Ishikawa (cell line): ENCODE measurements around the gene MAGI2.

ENCODE experiments used
- CEBPB ChIP-seq: IDR thresholded peaks from 2 replicates; pipeline ENCODE4 v1.6.1; 2012
- CREB1 ChIP-seq: IDR thresholded peaks from 2 replicates; pipeline ENCODE4 v1.6.1; 2012; ENCODE audit warnings: low read depth
- EGR1 ChIP-seq: IDR thresholded peaks from 2 replicates; pipeline ENCODE4 v1.6.1; 2012
- EP300 ChIP-seq: IDR thresholded peaks from 2 replicates; pipeline ENCODE4 v1.6.1; 2012; ENCODE audit warnings: borderline replicate concordance
- FOXM1 ChIP-seq: IDR thresholded peaks from 2 replicates; pipeline ENCODE4 v1.6.1; 2012; ENCODE audit warnings: low read depth, borderline replicate concordance
- NFIC ChIP-seq: IDR thresholded peaks from 2 replicates; pipeline ENCODE4 v1.6.1; 2012
- RAD21 ChIP-seq: IDR thresholded peaks from 2 replicates; pipeline ENCODE4 v1.6.1; 2012; ENCODE audit warnings: low read depth
- TAF1 ChIP-seq: IDR thresholded peaks from 2 replicates; pipeline ENCODE4 v1.6.1; 2012; ENCODE audit warnings: low read depth, mild to moderate bottlenecking
- TCF12 ChIP-seq: IDR thresholded peaks from 2 replicates; pipeline ENCODE4 v1.6.1; 2012; ENCODE audit warnings: low read depth
- TEAD4 ChIP-seq: IDR thresholded peaks from 2 replicates; pipeline ENCODE4 v1.6.1; 2012
- USF1 ChIP-seq: IDR thresholded peaks from 2 replicates; pipeline ENCODE4 v1.6.1; 2012
- YY1 ChIP-seq: IDR thresholded peaks from 2 replicates; pipeline ENCODE4 v1.6.1; 2012; ENCODE audit warnings: low read depth
- ZBTB7A ChIP-seq: IDR thresholded peaks from 2 replicates; pipeline ENCODE4 v1.6.1; 2012; ENCODE audit warnings: low read depth
- TF ChIP-seq, protein P1 (sequence below): IDR thresholded peaks from 2 replicates; pipeline ENCODE4 v1.6.1; 2012
- TF ChIP-seq, protein P2 (sequence below): IDR thresholded peaks from 2 replicates; pipeline ENCODE4 v1.6.1; 2012; ENCODE audit warnings: low read depth, mild to moderate bottlenecking

The MAGI2 gene

DNA sequence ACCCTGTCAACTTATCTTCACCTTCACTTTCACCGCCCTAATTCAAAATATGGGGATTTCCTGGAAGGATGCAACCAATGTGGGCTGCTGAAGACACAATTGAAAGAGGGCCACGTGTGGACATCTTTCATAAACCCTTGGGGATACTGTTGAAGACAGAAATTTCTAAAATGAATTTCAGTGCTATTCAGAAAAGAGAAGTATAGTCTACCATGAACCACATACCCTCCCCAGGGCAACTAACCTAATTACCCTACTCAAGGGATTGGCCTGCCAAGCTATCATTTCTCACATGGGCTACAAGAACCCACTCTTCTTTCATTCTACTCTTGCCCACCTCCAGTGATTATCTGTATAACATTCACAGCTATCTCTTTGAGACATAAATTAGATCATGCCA lies 1428.9 kb downstream of the MAGI2 start:
- TF ChIP-seq CEBPB (no peak), EGR1 (no peak), NFIC (no peak), EP300 (no peak), TEAD4 (no peak)
- TF ChIP-seq, protein P1, sequence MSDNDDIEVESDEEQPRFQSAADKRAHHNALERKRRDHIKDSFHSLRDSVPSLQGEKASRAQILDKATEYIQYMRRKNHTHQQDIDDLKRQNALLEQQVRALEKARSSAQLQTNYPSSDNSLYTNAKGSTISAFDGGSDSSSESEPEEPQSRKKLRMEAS: no peak

GRCh38 chr7:78023191-78023590 lies 1430.3 kb downstream of the MAGI2 start:
- no peak for TF ChIP-seq TCF12
- no peak for TF ChIP-seq YY1
- no peak for TF ChIP-seq ZBTB7A
- TF ChIP-seq, protein P2, sequence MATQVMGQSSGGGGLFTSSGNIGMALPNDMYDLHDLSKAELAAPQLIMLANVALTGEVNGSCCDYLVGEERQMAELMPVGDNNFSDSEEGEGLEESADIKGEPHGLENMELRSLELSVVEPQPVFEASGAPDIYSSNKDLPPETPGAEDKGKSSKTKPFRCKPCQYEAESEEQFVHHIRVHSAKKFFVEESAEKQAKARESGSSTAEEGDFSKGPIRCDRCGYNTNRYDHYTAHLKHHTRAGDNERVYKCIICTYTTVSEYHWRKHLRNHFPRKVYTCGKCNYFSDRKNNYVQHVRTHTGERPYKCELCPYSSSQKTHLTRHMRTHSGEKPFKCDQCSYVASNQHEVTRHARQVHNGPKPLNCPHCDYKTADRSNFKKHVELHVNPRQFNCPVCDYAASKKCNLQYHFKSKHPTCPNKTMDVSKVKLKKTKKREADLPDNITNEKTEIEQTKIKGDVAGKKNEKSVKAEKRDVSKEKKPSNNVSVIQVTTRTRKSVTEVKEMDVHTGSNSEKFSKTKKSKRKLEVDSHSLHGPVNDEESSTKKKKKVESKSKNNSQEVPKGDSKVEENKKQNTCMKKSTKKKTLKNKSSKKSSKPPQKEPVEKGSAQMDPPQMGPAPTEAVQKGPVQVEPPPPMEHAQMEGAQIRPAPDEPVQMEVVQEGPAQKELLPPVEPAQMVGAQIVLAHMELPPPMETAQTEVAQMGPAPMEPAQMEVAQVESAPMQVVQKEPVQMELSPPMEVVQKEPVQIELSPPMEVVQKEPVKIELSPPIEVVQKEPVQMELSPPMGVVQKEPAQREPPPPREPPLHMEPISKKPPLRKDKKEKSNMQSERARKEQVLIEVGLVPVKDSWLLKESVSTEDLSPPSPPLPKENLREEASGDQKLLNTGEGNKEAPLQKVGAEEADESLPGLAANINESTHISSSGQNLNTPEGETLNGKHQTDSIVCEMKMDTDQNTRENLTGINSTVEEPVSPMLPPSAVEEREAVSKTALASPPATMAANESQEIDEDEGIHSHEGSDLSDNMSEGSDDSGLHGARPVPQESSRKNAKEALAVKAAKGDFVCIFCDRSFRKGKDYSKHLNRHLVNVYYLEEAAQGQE: no peak

GRCh38 chr7:78022165-78022564 lies 1431.3 kb downstream of the MAGI2 start:
- no peak for TF ChIP-seq FOXM1
- TF ChIP-seq, protein P2: no peak
- TF ChIP-seq ZBTB7A: no peak
- no peak for TF ChIP-seq NFIC
- TF ChIP-seq YY1: no peak
- TF ChIP-seq TAF1: no peak
- no peak for TF ChIP-seq RAD21
- TF ChIP-seq, protein P1: no peak
- TF ChIP-seq TCF12: no peak
- TF ChIP-seq USF1: no peak

DNA sequence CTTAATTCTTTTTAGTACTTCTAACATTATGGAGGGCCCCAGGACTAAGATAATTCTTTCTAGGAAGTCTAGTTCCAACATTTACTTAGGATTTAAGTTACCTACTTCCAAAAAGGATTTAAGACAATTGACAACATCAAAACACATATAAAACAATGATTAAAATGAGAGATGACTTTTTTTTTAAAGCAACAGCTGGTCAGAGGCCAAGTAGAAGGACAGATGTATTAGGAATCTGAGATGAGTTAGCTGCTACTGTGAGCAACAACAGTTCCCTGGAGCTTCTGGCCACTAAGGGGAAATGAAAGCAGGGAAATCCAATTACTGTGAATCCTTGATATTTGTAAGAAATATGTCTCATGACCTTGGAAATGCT lies 1432.6 kb downstream of the MAGI2 start:
- TF ChIP-seq CREB1 (no peak), FOXM1 (no peak), RAD21 (no peak), ZBTB7A (no peak), YY1 (no peak), TAF1 (no peak), CEBPB (no peak), TCF12 (no peak), NFIC (no peak), EP300 (no peak), EGR1 (no peak), TEAD4 (no peak), USF1 (no peak)
- TF ChIP-seq, protein P2: no peak
- TF ChIP-seq, protein P1: no peak
